LNCaP clone FGC (cell line): ENCODE measurements around the gene GPR108.

Source experiments
- DNase-seq: peaks from one replicate; pipeline ENCODE4 v3.0.0-alpha.2; 2011; ENCODE audit warnings: low read depth
- H3K4me3 ChIP-seq: 2 replicates; pipeline ENCODE4 v1.5.1; 2011; ENCODE audit warnings: mild to moderate bottlenecking, low read depth, low read length, control low read depth
- CTCF ChIP-seq: IDR thresholded peaks from 2 replicates; pipeline ENCODE4 v1.5.1; 2012; ENCODE audit warnings: mild to moderate bottlenecking; ENCODE audit not compliant: control insufficient read depth, insufficient read depth; ENCODE audit errors: extremely low read depth

Gene GPR108

GRCh38 chr19:6721773-6722172 is 15.6 kb downstream of the GPR108 start:
- no peak for TF ChIP-seq CTCF
- DNase-seq = no peak
- no peak overlapping the region for H3K4me3 ChIP-seq

- TF ChIP-seq CTCF = no peak
- no peak overlapping the region for H3K4me3 ChIP-seq
- no peak for DNase-seq
Observed at GRCh38 chr19:6721138-6721474, 16.3 kb downstream of the GPR108 start.

DNA sequence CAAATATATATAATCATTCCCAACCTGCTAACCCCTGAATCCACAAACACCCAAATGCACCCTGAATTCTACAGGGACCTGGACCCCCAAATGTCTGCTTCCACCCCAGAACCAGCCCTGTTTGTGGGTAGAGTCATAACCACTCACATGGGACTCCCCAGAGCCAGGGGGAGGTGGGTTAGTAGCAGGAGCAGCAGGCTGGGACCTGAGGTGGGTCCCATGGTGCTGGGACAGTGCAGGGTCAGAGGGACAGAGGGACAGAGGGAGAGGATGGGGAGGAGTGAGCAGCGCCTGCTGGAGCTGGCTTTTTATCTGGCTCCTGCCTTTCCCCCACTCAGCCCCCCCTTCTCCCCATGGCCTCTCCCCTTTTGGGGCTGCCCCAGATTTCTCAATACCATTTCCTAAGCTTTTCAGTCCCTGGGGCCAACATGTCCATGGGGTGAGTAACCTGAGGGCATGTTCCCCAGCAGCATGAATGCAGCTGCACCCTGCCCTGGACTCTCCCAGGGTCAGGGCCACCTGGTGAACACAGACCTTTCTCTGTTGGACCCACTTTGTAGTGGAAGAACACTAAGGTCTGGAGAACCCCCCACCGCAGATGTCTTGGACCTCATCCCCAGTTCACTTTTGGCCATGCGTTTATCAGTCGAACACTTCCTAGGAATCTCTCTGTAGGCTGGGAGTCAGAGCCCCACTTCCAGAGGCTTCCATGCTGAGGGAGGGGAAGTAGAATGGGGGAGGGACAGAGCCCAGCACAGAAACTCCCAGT is 16.8 kb downstream of the GPR108 start, which contains the start of gene C3:
Gene C3 (minus strand): TSS at position 282 of the 769 bp plus-strand sequence. CDS start 61 bp downstream, at position 221.
- no peak within 1 kb of the TSS for H3K4me3 ChIP-seq
- DNase-seq = no peak
- TF ChIP-seq CTCF = no peak

DNA sequence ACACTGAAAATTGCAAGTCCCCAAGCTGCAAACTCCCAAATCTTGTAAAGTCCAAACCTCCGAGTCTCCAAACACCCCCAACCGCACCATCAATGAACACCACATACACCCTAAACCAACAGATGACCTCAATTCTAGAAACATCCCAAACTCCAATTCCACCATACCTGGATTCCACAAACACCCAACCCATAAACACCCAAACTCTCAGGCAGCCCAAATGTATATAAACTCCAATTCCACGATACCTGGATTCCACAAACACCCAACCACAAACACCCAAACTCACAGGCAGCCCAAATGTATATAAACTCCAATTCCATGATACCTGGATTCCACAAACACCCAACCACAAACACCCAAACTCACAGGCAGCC is 17.4 kb downstream of the GPR108 start:
- no peak for TF ChIP-seq CTCF
- no peak for DNase-seq
- H3K4me3 ChIP-seq = no peak overlapping the region

- DNase-seq = no peak
- H3K4me3 ChIP-seq = no peak overlapping the region
- TF ChIP-seq CTCF = no peak
Observed at GRCh38 chr19:6719540-6719861, 17.9 kb downstream of the GPR108 start.

GRCh38 chr19:6718741-6719539 is 18.4 kb downstream of the GPR108 start:
- no peak overlapping the region for H3K4me3 ChIP-seq
- no peak for TF ChIP-seq CTCF
- DNase-seq = no peak
